Coronary artery (tissue), 2 donors: ENCODE data around the gene TGFB2.

Experiments used
- DNase-seq: peaks from one replicate; pipeline ENCODE4 v3.0.0-alpha.2; 2017; ENCODE audit warnings: low spot score
- H3K27ac ChIP-seq, 2 donors: fragments of 200-600 bp; sonication (generic); one replicate each; pipeline ENCODE4 v1.5.1; 2016 to 2019
- H3K4me3 ChIP-seq: fragments of 200-600 bp; sonication (generic); 2 replicates; pipeline ENCODE4 v1.5.1; 2016; ENCODE audit warnings: mild to moderate bottlenecking, moderate library complexity
- CTCF ChIP-seq: fragments of 200-600 bp; sonication (generic); IDR thresholded peaks from one replicate; pipeline ENCODE4 v1.5.1; 2019; ENCODE audit warnings: antibody characterized with exemption

The TGFB2 gene

DNA sequence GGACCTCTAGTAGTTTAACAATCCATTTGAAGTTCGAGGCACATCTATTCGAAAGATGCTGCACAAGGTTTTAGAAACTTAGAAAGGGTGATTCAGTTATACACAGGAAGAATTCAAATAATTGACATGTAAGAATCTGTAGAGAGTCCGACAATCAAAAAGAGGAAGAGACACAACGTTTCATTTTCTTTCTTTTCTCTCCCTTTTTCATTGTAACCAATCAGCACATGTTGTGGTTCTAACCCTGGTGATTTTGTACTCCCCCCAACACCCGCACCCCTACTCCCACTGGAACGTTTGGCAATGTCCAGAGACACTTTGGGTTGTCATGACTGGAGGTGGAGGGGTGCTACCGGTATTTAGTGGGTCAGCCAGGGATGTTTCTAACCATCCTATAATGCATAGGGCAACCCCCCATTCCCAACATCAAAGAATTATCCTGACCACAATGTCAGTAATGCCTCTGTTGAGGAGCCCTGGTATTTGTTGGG, 4.9 kb downstream of the TGFB2 start:
- no peak for DNase-seq
- Histone ChIP-seq H3K27ac (peak overlapping the region; percentile 81 to 82), H3K4me3 (peak overlapping the region; percentile 71)
- TF ChIP-seq CTCF: no peak

DNA sequence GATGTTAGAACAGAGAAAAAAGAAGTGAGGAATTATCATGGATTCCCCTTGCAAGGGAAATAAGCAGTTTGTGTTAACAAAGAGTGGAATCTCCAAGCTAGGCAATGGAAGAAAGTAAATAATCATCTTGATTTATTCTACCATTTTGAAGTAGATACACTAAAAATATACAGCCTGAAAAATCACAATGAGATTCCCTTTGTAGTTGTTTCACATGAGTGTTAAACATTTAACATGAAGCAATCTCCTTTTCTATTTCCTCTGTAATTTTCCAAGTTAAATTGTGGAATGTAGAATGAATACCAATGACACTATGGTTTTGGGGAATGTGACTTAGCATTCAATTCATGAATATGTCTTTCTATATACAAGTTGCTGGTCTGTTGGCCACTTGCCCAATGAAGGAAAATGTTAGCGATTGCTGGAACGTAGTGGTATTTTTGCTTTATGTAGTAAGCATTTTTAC, 5.7 kb downstream of the TGFB2 start:
- DNase-seq: no peak
- Histone ChIP-seq H3K4me3 (peak overlapping the region; percentile 71), H3K27ac (peak overlapping the region; percentile 81 to 82)
- TF ChIP-seq CTCF: no peak

GRCh38 chr1:218351391-218352074, 6.4 kb downstream of the TGFB2 start:
- Histone ChIP-seq H3K4me3 (peak overlapping the region; percentile 71), H3K27ac (peak overlapping the region; percentile 81 to 82)
- TF ChIP-seq CTCF: no peak
- DNase-seq: no peak

DNA sequence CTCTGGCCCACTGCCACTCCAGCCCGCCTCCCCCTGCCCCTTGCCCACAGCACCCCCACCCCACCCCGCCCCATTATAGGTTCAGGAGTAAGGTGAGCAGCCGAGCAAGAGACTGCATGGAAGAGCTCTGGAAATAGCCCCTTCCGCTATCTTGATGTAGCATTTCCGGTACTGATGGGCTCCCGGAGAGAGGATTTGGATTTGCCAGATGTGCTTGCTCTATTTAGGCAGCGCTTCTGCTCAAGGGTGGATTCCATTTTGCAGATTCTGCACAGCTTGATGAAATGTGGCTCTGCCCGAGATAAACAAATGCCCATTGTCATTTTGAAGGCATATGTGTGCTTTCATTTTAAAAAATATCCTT, 6.9 kb downstream of the TGFB2 start:
- Histone ChIP-seq H3K27ac (peak overlapping the region; percentile 81 to 82), H3K4me3 (peak overlapping the region; percentile 71)
- DNase-seq: no peak
- TF ChIP-seq CTCF: no peak

- no peak overlapping the region for H3K4me3 ChIP-seq
- no peak overlapping the region for H3K27ac ChIP-seq
- no peak for DNase-seq
- no peak for TF ChIP-seq CTCF
Measured at GRCh38 chr1:218353656-218354055, 8.5 kb downstream of the TGFB2 start.

GRCh38 chr1:218355278-218355677, 10.1 kb downstream of the TGFB2 start:
- Histone ChIP-seq H3K27ac (no peak overlapping the region), H3K4me3 (no peak overlapping the region)
- no peak for DNase-seq
- no peak for TF ChIP-seq CTCF

- no peak for TF ChIP-seq CTCF
- DNase-seq: no peak
- H3K4me3 ChIP-seq: peak overlapping the region; percentile 6
- H3K27ac ChIP-seq: peak overlapping the region; percentile 52 to 66
Measured at GRCh38 chr1:218357211-218357892, 12.2 kb downstream of the TGFB2 start.
